MM.1S (cell line): ENCODE data around the gene PRKCH.

Source experiments
- CTCF ChIP-seq: fragments of 300-600 bp; sonication (generic); IDR thresholded peaks from 2 replicates; pipeline ENCODE4 v1.5.1; 2016; ENCODE audit warnings: antibody characterized with exemption, low read length, mixed read lengths
- EZH2phosphoT487 ChIP-seq: fragments of 300-600 bp; sonication (generic); IDR thresholded peaks from 2 replicates; pipeline ENCODE4 v1.6.1; 2018; ENCODE audit warnings: antibody characterized with exemption, low read length

- no peak for TF ChIP-seq CTCF
- no peak for TF ChIP-seq EZH2phosphoT487
These were observed 12.9 kb downstream of the PRKCH start for GRCh38 chr14:61334197-61334701.
